Stimulated activated effector memory CD8-positive, alpha-beta T cell treated with anti-CD3 and anti-CD28 coated beads, Interleukin-12 subunit alpha, Interleukin-12 subunit beta, amount 100 ng/mL, for 72 hours (primary cell): Measurements from ENCODE around the gene SARDH.
A peak's percentile ranks its signal among the peaks of the same experiment; 100 is the strongest.
"Not testable (repeated sequence)": the region's sequence is repeated elsewhere in the genome, so short reads cannot be mapped to it uniquely, and the experiment has no call there.

Experiments
- ATAC-seq: fragments of 150-1000 bp; cut with Tn5 transposase; 2 replicates; pipeline ENCODE4 v1.10.0; 2021
- DNase-seq, 2 donors: peaks; one replicate each; pipeline ENCODE4 v3.0.0; 2021 to 2022; ENCODE audit warnings: low spot score in 2 of 2
- H3K27ac Mint-ChIP-seq: one replicate; pipeline ENCODE4 v1.8.0; 2022; ENCODE audit warnings: mild to moderate bottlenecking, mixed read lengths
- H3K36me3 Mint-ChIP-seq: one replicate; pipeline ENCODE4 v1.8.0; 2022; ENCODE audit warnings: mild to moderate bottlenecking, mixed read lengths
- H3K4me1 Mint-ChIP-seq: one replicate; pipeline ENCODE4 v1.8.0; 2022; ENCODE audit warnings: mixed read lengths
- H3K4me3 Mint-ChIP-seq: one replicate; pipeline ENCODE4 v1.8.0; 2022; ENCODE audit warnings: mild to moderate bottlenecking, mixed read lengths
- H3K9me3 Mint-ChIP-seq: one replicate; pipeline ENCODE4 v1.8.0; 2022; ENCODE audit warnings: mixed read lengths

Gene SARDH

DNA sequence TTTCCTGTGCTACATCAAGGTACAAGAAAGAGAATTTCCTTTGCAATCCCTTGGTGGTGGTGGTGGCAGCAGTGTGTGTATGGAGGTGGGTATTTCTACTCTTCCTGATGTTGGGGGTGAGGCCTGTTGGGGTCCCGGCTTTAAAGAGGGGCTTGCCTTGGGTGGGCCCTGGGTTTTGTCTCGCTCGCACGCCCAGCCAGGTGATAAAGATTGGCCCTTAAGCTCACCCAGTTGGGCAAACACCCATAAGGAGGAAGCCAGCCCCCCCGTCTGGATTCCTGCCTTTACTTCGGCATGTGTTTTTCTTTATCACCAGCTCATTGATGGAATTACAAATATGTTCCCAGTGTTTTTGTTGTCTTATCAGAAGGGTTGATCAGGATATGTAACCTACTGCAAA lies 16.0 kb upstream of the SARDH start:
- no peaks in the 10 kb centered on the region for H3K36me3 Mint-ChIP-seq
- no peaks in the 10 kb centered on the region for H3K9me3 Mint-ChIP-seq
- DNase-seq (no peak), ATAC-seq (no peak)
- no peak overlapping the region for H3K27ac Mint-ChIP-seq
- no peaks in the 10 kb centered on the region for H3K4me1 Mint-ChIP-seq
- H3K4me3 Mint-ChIP-seq: no peak overlapping the region

DNA sequence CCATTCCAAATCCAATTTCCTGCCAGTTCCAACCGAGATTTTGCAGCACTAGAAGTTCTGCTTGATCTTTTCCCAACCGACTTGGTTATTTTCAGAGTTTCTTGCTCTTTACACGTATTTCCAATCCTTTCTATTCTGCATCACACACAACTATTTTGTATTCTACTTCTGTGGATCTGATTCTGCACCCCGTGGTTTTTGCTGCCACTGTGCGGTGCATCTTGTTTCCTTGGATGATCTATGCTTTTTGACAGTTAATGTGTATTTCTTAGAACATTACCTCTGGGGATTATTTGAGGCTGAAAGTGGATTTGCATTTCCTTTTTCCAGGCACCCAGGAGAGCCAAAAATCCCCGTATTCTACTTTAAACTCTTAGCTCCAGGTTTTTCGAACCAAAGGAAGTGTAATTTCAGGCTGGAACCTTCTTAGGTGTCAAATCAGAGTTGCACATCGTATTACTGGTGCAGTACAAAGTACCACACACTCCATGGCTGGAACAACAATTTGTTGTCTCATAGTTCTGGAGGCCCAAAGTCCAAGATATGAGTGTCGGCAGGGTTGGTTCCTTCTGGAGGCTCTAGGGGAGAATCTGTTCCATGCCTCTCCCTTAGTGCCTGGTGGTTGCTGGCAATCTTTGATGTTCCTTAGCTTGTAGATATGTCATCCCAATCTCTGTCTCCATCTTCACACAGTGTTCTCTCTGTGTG lies 14.7 kb upstream of the SARDH start:
- Mint-ChIP-seq H3K9me3 (no peaks in the 10 kb centered on the region), H3K4me3 (no peak overlapping the region), H3K4me1 (no peaks in the 10 kb centered on the region), H3K36me3 (no peaks in the 10 kb centered on the region), H3K27ac (no peak overlapping the region)
- no peak for DNase-seq
- no peak for ATAC-seq

DNA sequence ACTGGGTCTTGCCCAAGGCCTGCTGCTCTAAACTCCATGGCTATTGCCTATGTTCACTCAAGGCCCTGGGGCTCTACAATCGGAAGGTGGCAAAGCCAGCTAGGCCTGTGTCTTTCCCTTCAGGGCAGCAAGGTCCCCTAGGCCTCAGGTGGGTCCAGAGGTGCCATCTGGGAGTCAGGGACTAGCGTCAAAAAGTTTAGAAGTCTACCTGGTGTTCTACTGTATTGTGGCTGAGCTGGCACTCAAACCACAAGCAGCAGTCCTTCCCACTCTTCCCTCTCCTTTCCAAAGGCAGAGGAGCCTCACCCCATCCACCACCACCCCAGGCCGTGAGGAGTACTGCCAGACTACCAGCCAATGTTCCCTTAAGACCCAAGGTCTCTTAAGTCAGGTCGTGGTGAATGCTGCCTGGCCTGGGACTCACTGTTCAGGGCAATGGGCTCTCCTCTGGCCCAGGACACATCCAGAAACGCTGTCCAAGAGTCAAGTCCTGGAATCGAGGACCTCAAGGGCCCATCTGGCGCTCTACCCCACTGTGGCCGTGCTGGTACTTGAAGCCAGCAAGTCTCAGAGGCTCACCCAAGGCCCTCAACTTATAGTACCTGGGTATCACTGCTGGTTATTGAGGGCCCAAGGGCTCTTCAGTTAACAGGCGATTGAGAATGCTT lies 13.0 kb upstream of the SARDH start:
- Mint-ChIP-seq H3K27ac (no peak overlapping the region), H3K36me3 (no peaks in the 10 kb centered on the region), H3K4me1 (no peaks in the 10 kb centered on the region), H3K4me3 (no peak overlapping the region), H3K9me3 (no peaks in the 10 kb centered on the region)
- ATAC-seq (no peak), DNase-seq (no peak)

DNA sequence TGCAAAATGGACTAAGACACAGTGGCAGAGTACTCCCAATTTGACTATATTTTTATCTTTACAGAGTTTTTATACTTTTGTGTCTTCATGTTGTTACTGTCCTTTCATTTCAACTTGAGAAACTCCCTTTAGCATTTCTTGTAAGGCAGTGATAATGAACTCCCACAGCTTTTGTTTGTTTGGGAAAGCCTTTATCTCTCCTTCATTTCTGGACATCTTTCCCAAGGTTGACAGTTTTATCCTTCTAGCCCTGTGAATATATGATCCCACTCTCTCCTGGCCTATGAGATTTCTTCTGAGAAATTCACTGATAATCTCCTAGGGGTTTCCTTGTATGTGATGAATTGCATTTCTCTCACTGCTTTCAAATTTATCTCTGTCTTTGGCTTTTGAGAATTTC lies 9.2 kb upstream of the SARDH start:
- ATAC-seq (no peak), DNase-seq (no peak)
- no peaks in the 10 kb centered on the region for H3K36me3 Mint-ChIP-seq
- no peak overlapping the region for H3K4me3 Mint-ChIP-seq
- no peak overlapping the region for H3K27ac Mint-ChIP-seq
- no peaks in the 10 kb centered on the region for H3K9me3 Mint-ChIP-seq
- H3K4me1 Mint-ChIP-seq: no peaks in the 10 kb centered on the region

DNA sequence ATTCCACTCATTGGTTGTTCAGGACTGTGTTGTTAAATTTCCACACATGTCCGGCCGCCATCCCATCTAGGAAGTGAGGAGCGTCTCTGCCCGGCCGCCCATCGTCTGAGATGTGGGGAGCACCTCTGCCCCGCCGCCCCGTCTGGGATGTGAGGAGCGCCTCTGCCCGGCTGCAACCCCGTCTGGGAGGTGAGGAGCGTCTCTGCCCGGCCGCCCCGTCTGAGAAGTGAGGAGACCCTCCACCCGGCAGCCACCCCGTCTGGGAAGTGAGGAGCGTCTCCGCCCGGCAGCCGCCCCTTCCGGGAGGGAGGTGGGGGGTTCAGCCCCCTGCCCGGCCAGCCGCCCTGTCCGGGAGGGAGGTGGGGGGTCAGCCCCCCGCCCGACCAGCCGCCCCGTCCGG lies 6.4 kb upstream of the SARDH start:
- H3K36me3 Mint-ChIP-seq, H3K4me1 Mint-ChIP-seq, DNase-seq, ATAC-seq, H3K4me3 Mint-ChIP-seq, H3K9me3 Mint-ChIP-seq, H3K27ac Mint-ChIP-seq: not testable (repeated sequence)

DNA sequence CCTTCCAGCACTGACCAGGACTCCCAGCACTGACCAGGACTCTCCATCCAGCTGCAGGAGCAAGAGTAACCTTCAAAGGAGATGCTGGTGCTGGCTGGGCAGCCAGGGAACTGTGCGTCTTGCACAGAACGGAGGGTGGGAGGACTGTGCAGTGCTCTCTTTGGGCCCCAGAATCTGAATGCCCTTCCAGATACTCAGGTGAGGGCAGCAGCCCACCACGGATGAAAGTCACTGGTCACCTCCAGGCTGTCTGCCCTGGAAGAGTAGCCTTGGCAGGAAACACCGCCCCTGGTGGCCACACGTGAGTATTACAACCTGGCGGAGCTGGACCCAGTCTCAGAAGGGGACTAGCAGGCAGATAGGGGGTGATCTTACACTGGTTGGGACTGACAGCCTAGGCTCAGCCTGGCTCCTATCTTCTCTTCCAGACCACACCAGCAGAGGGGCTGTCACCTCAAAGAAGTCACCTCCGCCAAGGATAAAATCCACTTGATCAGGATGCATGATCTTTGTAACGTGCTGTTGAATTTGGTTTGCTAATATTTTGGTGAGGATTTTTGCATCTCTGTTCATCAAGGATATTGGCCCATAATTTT lies 4.8 kb upstream of the SARDH start:
- Mint-ChIP-seq H3K4me1 (peaks cover 10% of the 10 kb centered on the region), H3K4me3 (no peak overlapping the region), H3K36me3 (no peaks in the 10 kb centered on the region), H3K9me3 (no peaks in the 10 kb centered on the region), H3K27ac (no peak overlapping the region)
- DNase-seq: peak; percentile 73 to 88
- peak; percentile 57 for ATAC-seq

DNA sequence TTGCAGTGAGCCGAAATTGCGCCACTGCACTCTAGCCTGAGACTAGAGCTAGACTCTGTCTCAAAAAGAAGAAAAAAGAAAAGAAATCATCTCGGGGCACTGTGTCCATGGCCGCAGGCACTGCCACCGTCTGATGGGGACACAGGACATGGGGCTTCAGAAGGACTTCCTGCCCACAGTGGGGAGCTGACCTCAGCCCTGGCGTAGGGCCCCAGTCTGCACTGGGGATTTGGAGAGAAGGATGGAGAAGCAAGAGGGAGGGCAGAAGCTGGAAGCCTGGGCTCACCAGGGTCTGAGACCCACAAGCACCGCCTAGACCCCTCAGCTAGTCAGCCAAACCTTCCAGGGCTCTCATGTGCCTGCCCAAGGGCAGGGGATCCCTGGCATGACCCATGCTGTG lies 4.1 kb upstream of the SARDH start:
- ATAC-seq (no peak), DNase-seq (no peak)
- Mint-ChIP-seq H3K27ac (no peak overlapping the region), H3K4me3 (no peak overlapping the region), H3K36me3 (no peaks in the 10 kb centered on the region), H3K4me1 (peaks cover 13% of the 10 kb centered on the region), H3K9me3 (no peaks in the 10 kb centered on the region)

DNA sequence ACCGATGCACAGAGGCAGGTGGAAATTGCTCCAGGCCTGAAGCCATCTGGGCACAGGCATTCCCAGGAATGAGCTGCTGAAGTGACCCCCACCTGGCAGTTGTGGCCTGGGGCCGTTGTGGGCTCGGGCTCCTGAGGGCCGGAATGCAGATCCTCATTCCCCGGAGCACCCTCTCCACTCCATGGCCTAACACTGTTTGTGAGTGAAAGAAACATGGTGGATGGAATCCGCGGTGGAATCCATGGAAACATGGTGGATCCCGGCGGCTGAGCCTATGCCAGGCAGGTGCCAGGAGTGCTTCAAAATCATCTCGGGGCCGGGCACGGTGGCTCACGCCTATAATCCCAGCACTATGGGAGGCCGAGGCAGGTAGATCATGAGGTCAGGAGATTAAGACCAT lies 3.6 kb upstream of the SARDH start:
- ATAC-seq: no peak
- Mint-ChIP-seq H3K4me3 (no peak overlapping the region), H3K4me1 (peaks cover 13% of the 10 kb centered on the region), H3K27ac (no peak overlapping the region), H3K9me3 (no peaks in the 10 kb centered on the region), H3K36me3 (no peaks in the 10 kb centered on the region)
- DNase-seq: no peak

DNA sequence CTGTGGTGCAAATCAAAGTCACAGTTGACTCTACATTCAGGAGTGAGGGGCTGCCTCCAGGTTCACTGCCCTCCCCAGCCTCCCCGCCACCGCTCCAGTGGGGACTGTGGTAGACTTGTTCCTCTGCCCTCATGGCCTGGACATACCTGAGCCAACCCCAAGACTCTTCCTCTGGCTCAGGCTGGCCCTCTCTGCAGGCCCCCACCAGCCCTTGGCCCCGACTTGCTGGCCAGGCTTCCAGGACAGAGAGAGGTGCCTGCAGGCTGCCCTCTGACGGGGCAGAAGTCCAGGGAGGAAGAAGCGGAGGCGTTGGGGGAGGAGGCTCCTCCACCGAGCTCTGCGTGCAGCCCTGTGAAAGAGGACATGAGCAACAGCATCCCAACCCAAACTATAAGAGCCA lies 2.8 kb upstream of the SARDH start:
- no peak overlapping the region for H3K27ac Mint-ChIP-seq
- H3K4me1 Mint-ChIP-seq: peaks cover 13% of the 10 kb centered on the region
- no peak for DNase-seq
- no peak overlapping the region for H3K4me3 Mint-ChIP-seq
- no peaks in the 10 kb centered on the region for H3K9me3 Mint-ChIP-seq
- ATAC-seq: no peak
- H3K36me3 Mint-ChIP-seq: no peaks in the 10 kb centered on the region

DNA sequence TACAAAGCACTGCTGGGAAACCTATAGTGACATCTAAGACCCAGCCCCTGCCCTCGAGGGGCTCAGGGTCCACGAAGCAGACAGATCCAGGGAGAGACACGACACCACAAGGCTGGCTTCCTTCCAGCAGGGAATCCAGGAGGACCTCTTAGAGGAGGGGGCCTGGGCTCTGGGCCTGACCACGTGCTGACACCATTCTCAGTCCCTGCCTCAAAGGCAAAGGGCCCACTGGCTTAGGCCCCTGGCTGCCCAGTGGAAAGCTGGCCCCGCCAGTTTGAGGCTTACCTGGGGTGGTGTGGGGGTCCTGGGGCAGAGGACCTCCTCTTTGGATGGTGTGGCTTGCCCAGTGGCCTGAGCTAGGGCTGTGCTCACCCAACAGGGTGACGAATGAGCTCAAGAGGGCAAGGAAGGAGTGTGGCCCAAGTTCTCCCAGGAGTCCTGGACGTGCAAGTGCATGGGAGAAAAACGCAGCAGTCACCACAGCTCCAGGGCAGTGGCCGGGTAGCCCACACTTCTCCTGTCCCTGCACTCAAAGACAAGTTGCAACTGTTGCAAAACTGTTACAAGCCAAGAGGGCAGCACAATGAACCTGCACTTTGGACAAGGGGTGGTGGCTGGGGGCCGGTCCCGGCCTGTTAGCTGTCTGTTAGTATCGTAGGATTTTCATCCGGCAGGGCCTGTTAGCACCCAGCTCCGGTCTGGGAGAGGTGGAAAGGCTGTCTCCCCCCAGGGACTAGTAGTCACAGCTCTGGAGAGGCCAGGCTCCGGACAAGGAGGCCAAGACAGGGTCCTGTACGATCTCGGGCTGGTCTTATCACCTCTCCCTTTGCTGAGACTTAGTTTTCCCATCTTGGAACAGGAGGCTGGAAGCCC lies 1.5 kb upstream of the SARDH start:
- ATAC-seq (no peak), DNase-seq (no peak)
- Mint-ChIP-seq H3K4me1 (peaks cover 13% of the 10 kb centered on the region), H3K27ac (no peak overlapping the region), H3K36me3 (no peaks in the 10 kb centered on the region), H3K9me3 (no peaks in the 10 kb centered on the region), H3K4me3 (no peak overlapping the region)

DNA sequence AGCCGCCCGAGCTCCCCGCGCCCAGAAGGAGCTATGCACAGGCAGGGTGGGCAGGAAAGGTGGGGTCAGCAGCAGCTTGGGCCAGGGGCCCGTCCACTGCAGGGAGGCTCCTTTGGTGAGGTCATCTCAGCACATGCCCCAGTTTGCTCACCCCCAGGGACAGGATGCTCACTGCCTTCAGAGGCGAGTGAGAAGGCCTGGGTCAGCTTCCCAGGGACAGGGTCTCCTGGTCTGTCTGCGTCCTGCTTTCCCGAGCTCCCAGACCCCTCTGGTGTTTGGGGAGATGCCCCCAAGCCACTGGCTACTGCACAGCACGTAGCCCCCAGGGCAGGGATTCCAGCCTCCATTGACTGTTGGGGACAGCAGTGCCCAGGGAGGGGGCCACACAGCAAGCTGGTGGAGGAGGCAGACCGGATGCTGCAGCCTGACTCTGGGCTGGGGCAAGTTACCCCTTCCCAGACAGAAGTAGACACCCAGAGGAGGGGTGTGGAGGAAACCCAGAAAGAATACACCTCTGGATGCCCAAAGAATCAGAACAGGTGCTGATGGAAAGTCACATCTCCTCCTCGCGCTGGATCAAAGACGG lies 581 bp upstream of the SARDH start:
- DNase-seq (no peak), ATAC-seq (peak; percentile 1)
- H3K36me3 Mint-ChIP-seq: no peaks in the 10 kb centered on the region
- no peak overlapping the region for H3K27ac Mint-ChIP-seq
- H3K4me1 Mint-ChIP-seq: peaks cover 13% of the 10 kb centered on the region
- no peaks in the 10 kb centered on the region for H3K9me3 Mint-ChIP-seq
- H3K4me3 Mint-ChIP-seq: peak overlapping the region; percentile 53

DNA sequence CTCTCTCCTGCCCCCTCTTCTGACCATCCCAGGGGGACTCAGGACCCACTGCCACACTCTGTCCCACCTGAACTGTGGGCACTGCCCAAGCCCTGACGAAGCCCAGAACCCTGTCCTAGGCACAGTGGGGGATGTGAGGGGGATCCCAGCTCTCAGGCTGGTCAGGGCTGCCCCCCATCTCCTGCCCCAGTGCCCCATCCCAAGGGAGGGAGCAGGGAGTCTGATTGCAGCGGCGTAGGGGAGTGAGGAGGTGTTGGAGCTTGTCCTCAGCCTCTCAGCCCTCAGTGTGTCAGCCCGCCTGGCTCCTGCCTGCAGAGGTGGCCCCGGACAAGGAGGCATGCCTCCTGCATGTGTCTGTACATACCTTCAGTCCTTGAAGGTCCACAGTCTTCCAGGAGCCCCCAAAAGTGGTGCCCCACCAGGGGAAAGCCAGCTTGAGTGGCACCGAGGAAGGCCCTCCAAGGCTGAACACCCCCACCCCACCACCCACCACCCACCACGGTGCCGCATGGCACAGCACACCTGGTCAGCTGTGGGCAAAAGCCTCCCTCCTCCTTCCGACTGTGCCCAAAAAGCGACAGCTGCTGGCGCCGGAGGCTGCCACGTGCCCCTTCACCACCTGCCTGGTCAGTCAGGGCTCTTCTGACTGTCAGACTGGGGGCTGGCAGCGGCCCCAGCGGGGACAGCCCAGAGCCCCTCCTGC lies 930 bp downstream of the SARDH start:
- Mint-ChIP-seq H3K4me1 (peaks cover 13% of the 10 kb centered on the region), H3K4me3 (peak overlapping the region; percentile 53), H3K36me3 (no peaks in the 10 kb centered on the region), H3K9me3 (no peaks in the 10 kb centered on the region), H3K27ac (no peak overlapping the region)
- no peak for DNase-seq
- ATAC-seq: no peak

DNA sequence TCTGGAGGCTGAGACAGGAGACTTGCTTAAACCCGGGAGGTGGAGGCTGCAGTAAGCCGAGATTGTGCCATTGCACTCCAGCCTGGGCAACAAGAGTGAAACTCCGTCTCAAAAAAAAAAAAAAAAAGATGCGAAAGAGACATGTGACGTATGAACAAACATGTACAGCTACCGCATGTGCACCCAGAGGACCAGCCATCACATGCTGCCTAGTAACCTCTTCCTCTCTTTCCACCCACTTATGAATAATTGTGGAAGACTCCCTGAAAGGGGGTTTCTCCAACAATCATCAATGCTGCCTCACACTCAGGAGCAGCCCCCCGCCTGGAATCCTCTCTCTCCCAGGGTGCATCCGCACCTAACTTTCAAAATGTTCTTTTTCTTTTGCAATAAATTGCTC lies 2.2 kb downstream of the SARDH start:
- peaks cover 13% of the 10 kb centered on the region for H3K4me1 Mint-ChIP-seq
- H3K36me3 Mint-ChIP-seq: no peaks in the 10 kb centered on the region
- DNase-seq (no peak), ATAC-seq (no peak)
- H3K4me3 Mint-ChIP-seq: no peak overlapping the region
- no peak overlapping the region for H3K27ac Mint-ChIP-seq
- no peaks in the 10 kb centered on the region for H3K9me3 Mint-ChIP-seq

DNA sequence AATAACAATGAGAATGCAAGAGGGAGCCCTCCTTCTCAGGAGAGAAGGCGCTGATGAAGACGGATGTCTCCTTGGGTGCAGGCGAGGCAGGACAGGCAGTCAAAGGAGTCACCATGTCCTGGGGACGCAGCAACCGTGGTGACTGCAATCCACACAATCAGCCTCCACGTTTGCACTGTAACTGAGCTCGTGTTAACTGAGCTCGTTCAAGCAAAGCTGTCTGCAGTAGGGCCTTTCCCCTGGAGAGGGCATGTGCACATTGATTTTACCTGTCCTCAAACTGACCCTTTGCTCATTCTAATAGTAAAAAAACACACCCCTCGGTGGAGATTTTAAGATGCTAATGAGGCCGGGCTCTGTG lies 2.8 kb downstream of the SARDH start:
- DNase-seq: no peak
- Mint-ChIP-seq H3K9me3 (no peaks in the 10 kb centered on the region), H3K36me3 (no peaks in the 10 kb centered on the region), H3K4me1 (peaks cover 13% of the 10 kb centered on the region), H3K4me3 (no peak overlapping the region), H3K27ac (no peak overlapping the region)
- no peak for ATAC-seq
